ENCODE measurements around the gene CDHR1.

The CDHR1 gene

DNA sequence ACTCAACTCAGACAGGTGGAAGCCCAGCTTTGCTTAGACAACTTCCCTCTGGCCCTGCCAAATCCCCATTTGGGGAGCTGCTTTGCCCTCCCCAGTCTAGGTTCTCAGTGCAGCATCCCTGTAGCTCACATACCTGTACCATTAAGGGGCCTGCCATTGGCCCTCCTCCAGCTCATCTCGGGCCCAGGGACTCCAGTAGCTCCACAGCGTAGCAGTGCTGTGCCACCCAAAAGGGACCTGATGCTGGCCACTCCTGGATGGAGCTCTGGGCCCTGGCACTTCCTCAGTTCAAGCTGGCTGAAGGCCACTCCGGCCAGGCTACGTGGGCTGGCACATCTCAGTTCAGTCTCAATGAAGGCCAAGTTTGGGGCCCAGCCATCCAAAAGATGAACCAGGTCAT, 39.6 kb downstream of the CDHR1 start:
- DNase-seq = no peak

DNA sequence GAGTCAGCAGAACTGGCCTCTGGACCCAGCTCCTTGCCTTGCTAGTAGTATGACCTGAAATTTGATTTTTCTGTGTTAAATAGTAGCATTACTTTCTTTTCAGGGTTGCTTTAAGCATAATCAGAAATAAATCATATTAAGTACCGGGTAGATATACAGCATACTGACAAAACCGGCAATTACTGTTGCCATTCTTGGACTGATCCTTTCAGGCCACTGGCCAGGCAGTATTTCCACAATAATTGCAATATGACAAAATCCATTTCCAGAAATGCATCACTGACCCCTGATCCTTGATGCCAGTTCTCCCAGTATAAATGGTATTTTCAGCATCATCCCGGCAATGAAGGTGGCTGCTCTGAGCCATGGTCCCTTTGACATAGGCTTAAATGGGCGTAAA, 40.1 kb downstream of the CDHR1 start:
- no peak for DNase-seq

- DNase-seq = no peak
These were observed 40.8 kb downstream of the CDHR1 start for GRCh38 chr10:84235096-84235495.

- DNase-seq = no peak
These were observed 42.5 kb downstream of the CDHR1 start for GRCh38 chr10:84236807-84237198.

DNA sequence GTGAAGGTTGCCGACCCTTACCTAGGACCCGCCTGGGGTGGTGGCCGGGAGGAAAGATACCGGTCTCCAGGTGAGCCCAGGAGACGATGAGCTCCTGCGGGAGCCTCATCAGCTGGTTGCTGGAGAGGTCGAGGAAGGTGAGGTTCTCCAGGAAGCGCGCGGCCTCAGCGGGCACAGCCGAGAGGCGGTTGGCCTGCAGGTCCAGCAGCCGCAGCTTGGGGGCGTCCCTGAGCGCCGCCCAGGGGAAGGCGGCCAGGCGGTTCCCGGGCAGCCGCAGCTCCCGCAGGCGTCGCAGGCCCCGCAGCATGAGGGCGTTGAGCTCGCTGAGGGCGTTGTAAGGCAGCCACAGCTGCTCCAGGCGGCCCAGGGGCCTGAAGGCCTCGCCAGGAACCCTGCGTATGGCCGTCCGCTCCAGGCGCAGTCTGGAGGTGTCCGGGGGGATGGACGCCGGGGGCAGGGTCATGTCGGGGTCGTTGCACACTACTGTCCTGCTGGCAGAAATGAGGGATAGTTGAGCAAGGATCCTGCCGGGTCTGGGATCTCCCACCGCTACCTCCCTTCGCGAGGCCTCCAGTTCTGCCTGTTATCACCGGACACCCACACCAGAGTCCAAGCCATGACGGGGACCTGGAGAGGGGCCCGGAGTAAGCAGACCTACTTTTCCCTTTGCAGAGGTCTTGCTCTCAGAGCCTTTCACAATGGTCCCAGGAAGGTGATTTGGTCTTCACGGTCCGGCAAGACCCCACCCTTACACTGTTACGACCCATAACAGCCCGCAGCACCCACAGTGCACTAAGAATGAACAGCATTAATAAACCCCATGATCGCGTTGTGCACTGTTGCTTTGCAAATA, 43.1 kb downstream of the CDHR1 start:
- DNase-seq = no peak

DNA sequence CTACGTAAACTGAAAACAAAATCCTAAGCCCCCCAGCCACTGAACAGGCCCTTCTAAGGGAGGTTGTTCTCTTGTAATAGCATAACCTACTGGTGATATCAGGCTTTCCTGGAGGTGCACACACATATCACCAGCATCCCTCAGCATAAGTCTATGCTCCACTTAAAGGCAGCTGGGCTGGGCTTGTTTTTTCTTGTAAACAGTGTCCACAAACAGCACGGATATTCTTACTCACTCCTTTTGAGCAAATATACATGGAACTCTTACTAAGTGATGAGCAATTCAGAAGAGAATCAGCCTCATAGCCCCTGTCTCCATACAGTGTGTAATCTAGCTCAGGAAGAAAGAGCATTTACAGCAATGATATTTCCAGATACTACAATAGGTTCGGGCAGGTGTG, 44.6 kb downstream of the CDHR1 start:
- no peak for DNase-seq

- no peak for DNase-seq
These were observed 47.0 kb downstream of the CDHR1 start, which contains the start of gene LRIT1 for GRCh38 chr10:84241185-84241790. LRIT1 (minus strand) TSS chr10:84241546; CDS start chr10:84241439, 107 bp downstream.

DNA sequence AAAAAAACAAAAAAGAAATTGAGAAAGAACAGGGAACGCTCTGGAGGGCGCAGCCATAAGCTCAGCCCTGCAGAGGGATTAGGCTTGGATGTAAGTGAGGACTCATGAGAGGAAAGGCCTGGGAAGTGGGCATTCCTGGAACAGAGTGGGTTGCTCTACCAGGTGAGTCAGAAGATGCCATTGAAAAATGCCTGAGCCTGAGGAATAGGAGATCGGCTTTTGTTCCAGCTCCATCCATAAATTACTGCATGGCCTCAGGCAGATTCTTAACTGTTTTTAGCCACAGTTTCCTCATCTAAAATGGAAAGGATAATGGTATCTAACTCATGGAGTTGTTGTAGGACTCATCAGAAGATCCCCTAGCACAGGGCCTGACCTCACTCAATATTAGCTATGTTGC, 49.4 kb downstream of the CDHR1 start:
- DNase-seq = no peak

GRCh38 chr10:84244651-84245270, 50.4 kb downstream of the CDHR1 start, which contains the start of gene RGR:
RGR (plus strand) TSS chr10:84245053; CDS start chr10:84245091, 38 bp downstream.
- no peak for DNase-seq

DNA sequence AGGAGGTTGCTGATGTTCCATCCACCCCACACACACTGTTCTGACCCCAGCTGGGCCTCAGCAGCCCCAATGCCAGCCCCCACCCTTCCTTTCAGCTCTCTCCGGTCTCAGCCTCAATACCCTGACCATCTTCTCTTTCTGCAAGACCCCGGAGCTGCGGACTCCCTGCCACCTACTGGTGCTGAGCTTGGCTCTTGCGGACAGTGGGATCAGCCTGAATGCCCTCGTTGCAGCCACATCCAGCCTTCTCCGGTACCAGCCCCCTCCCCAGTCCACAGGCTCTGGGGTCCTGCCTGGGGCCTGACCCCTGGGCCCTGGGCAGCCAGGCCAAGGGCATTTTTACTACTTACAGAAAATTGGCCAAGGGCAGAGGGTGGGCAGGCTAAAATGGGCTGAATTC, 53.2 kb downstream of the CDHR1 start:
- no peak for DNase-seq

DNA sequence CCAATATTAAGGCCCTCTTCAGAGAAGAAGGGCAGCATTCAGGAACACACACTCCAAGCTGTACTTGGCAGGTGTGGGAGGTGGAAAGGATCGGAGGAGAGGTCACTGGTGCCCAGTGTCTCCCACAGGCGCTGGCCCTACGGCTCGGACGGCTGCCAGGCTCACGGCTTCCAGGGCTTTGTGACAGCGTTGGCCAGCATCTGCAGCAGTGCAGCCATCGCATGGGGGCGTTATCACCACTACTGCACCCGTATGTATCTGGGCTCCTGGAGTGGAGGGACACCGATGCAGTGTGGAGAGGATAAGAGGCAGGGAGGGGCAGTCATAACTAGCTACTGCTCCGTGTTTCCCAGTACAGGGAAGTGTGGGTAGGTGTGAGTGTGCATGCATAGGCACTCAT, 54.5 kb downstream of the CDHR1 start:
- DNase-seq = no peak

DNA sequence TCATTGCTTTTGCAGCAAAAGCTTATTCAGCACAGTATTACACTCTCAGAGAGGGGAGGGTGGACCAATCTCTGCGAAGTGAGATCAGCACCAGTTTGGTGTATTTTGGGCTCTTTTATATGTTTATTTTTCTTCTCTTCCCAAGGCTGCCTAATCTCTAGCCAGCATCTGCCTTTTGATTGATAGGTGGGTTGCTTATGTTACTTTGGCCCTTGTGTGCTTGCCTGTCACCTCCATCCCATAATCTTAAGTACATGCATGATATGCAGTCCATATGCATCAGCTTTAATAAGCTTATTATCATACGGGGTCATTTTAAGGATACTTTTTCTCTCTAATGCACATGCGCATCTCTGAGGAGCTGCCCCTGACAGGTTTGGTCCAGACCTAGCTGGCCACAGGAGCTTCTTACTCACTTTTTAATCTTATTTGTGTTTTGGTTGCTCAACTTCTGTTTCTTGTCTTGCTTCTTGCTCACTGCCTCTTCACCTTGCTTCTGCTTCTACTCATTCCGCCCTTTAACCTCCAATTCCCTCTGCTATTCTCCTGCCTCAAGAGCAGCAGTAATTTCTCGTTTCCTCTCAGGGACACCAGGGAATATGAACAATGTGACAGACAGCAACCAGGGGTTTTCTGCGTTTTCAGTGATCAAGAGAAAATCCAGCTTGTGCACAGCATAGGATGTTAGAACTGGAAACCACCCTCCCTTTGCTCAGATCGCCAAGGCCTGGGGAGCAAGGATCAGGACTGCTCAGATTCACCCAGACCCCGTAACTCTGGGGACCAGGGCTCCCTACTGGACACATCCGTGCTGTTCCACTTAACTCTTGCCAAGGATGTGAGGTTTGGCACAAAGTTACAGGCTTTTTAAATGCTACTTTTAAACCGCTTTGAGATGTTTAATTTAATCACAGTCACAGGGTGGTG, 60.5 kb downstream of the CDHR1 start:
- no peak for DNase-seq

DNA sequence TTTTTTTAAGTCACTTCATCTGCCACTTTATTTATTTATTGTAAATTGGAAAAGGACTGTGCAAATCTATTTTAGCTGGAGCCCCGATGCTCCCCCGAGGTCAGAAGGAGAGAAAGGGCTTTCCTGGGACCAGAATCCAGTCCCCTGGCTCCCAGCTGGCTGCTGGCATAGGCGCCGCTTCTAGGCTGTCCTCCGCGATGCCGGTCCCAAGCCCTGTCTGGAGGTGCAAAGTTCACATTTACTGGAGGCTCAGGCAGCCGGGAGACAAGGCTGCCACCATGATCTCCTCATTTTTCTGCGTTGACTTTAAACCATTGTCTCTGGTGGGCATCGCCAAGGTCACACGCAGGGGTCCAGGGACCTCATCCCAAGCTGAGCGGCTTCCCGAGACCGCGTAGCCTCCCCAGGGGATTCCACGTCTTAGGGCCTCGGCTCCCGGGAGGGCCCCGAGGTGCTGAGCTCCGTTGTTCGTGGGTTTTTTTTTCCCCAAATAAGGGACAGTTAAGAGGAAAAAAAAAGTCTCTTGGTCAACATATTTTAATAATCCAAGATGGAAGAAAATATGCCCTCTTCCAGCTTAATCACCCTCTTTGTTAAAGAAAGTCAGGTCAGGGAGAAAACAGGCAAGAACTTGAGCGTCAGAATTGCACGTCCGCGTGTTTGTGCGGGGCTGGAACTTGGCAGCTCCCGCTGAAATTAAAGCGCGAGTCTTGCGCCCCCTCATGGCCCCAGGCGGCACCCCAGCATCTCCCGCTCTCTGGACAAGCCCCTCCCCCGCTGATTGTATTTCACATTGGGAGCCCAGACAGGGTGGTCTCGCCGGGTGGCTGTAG, 62.4 kb downstream of the CDHR1 start:
- peak in 1 of 4 experiments; percentile 1 for DNase-seq

- DNase-seq = no peak
These were observed 63.1 kb downstream of the CDHR1 start for GRCh38 chr10:84257343-84258020.

- no peak for DNase-seq
These were observed 63.8 kb downstream of the CDHR1 start for GRCh38 chr10:84258034-84258695.

DNA sequence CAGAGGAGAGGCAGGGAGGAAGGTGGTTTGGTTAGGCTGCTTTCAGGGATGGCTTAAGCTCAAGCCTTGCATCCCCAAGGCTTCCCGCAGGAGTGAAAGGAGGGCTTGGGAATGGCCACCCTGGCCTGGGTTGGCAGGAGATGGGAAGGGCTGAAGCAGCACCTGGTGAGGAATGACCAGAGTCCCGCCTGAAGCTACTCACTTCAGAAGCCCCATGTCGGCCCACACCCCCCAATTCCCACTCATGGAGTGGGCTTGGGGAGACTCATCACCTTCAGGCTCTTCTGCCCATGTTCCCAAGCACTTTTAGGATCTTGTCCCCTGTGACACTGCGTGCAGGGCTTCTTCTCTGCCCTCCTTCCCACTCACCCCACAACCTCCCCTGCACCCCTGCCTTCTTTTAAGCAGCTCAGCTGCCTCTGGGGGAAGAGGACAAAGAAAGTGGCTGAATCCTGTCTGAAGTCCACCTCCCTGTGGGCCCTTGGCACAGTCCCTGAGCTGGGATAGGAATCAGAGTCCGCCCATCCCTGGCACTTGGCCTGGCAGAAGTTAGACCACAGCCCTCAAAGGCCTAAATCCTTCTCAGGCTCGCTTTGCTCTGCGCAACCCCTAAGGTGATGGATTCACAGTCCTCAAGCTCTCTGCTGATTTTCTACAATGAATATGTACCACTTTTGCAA, 67.0 kb downstream of the CDHR1 start:
- DNase-seq = no peak

- DNase-seq = no peak
These were observed 68.0 kb downstream of the CDHR1 start for GRCh38 chr10:84262190-84262956.

DNA sequence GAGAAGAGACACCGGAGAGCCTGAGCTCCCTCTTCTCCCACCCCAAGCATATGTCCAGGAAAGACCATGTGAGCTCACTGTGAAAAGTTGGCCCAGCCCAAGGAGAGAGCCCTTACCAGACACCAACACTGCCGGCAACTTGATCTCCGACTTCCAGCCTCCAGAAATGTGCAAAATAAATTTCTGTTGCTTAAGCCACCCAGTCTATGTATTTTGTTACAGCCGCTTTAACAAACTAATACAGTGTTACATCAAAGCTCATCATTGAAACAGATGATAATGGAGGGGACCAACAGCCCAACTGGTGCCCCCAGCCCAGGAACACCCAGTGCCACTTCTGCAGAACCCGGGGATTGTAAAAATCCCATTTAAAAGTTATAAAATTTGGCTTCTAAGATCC, 69.4 kb downstream of the CDHR1 start:
- DNase-seq = no peak

GRCh38 chr10:84264611-84265141, 70.3 kb downstream of the CDHR1 start:
- DNase-seq = peak; percentile 33 to 62 (median 48)

All from activated CD4-positive, CD25-positive, alpha-beta regulatory T cell (primary cell).